ENCODE measurements around the gene ETV1. TPM values are rescaled to one million over a fixed set of nuclear protein-coding genes. Genes with fewer than 3 reads are reported as not detected.

The ETV1 gene
- total and polyA plus RNA-seq, 9 of the 15 experiments (the other 6 are each of a cell fraction or from before 2014, with no cell fraction given), result 7.2 to 27.4 (median 14.0) TPM

- TF ChIP-seq ZNF609 (CRISPR knock-in tag; IDR thresholded peaks at IDR 0.05; ENCODE audit: borderline replicate concordance), result no peak
- no peak for TF ChIP-seq SREBF1 (IDR thresholded peaks at IDR 0.05; ENCODE audit: borderline replicate concordance, low read depth, low read length)
- TF ChIP-seq, protein P1, sequence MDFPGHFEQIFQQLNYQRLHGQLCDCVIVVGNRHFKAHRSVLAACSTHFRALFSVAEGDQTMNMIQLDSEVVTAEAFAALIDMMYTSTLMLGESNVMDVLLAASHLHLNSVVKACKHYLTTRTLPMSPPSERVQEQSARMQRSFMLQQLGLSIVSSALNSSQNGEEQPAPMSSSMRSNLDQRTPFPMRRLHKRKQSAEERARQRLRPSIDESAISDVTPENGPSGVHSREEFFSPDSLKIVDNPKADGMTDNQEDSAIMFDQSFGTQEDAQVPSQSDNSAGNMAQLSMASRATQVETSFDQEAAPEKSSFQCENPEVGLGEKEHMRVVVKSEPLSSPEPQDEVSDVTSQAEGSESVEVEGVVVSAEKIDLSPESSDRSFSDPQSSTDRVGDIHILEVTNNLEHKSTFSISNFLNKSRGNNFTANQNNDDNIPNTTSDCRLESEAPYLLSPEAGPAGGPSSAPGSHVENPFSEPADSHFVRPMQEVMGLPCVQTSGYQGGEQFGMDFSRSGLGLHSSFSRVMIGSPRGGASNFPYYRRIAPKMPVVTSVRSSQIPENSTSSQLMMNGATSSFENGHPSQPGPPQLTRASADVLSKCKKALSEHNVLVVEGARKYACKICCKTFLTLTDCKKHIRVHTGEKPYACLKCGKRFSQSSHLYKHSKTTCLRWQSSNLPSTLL (IDR thresholded peaks at IDR 0.05), result no peak
- no peak; a peak in 1 of 4 replicates for TF ChIP-seq FOXA3 (CRISPR knock-in tag; conservative IDR thresholded peaks at IDR 0.05 in 1 of 2, IDR thresholded peaks at IDR 0.05 in 1 of 2)
- TF ChIP-seq NBN (IDR thresholded peaks at IDR 0.05; ENCODE audit: low read depth), result no peak; the same call in 1 of the 2 replicates
- no peak for TF ChIP-seq SNIP1 (IDR thresholded peaks at IDR 0.05; ENCODE audit: low read depth)
- peak; percentile 34; the same call in 1 of the 2 replicates for TF ChIP-seq ELF1 (tag; IDR thresholded peaks at IDR 0.05)
- peak; percentile 42; the same call in 1 of the 2 replicates for TF ChIP-seq L3MBTL2 (IDR thresholded peaks at IDR 0.05)
- TF ChIP-seq TFAM (CRISPR knock-in tag; conservative IDR thresholded peaks at IDR 0.05), result no peak
- no peak for TF ChIP-seq SNRNP70 (optimal IDR thresholded peaks at IDR 0.05; ENCODE audit: low read depth, low read length)
- TF ChIP-seq MAFF (IDR thresholded peaks at IDR 0.05; ENCODE audit: low read length), result no peak
- TF ChIP-seq ARID3A (IDR thresholded peaks at IDR 0.05; ENCODE audit: borderline replicate concordance, low read depth, low read length), result no peak
- TF ChIP-seq MCM3 (IDR thresholded peaks at IDR 0.05), result no peak
- no peak for TF ChIP-seq MBD1 (CRISPR knock-in tag; IDR thresholded peaks at IDR 0.05)
- TF ChIP-seq, protein P2, sequence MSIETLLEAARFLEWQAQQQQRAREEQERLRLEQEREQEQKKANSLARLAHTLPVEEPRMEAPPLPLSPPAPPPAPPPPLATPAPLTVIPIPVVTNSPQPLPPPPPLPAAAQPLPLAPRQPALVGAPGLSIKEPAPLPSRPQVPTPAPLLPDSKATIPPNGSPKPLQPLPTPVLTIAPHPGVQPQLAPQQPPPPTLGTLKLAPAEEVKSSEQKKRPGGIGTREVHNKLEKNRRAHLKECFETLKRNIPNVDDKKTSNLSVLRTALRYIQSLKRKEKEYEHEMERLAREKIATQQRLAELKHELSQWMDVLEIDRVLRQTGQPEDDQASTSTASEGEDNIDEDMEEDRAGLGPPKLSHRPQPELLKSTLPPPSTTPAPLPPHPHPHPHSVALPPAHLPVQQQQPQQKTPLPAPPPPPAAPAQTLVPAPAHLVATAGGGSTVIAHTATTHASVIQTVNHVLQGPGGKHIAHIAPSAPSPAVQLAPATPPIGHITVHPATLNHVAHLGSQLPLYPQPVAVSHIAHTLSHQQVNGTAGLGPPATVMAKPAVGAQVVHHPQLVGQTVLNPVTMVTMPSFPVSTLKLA (conservative IDR thresholded peaks at IDR 0.05), result peak; percentile 36 to 64; a peak in 3 of 4 replicates
Measured at GRCh38 chr7:13990319-13990983, 985 bp upstream of the ETV1 start (continued).
